GM19395 (cell line): Measurements from ENCODE around the gene FKBP7.
"Not testable (repeated sequence)": the region's sequence is repeated elsewhere in the genome, so short reads cannot be mapped to it uniquely, and the experiment has no call there.

Source experiments
- ATAC-seq: cut with Tn5 transposase; IDR thresholded peaks from one replicate; pipeline ENCODE4 v1.9.1; 2021; ENCODE audit warnings: mild to moderate bottlenecking, moderate library complexity; ENCODE audit not compliant: unreplicated experiment

Gene FKBP7

GRCh38 chr2:178491612-178492011 is 13.2 kb upstream of the FKBP7 start:
- ATAC-seq = no peak

GRCh38 chr2:178485356-178485755 is 7.0 kb upstream of the FKBP7 start:
- ATAC-seq = no peak

GRCh38 chr2:178484245-178485041 is 6.0 kb upstream of the FKBP7 start:
- no peak for ATAC-seq

GRCh38 chr2:178482437-178482836 is 4.0 kb upstream of the FKBP7 start:
- peak; percentile 44 for ATAC-seq

GRCh38 chr2:178480227-178481181 is 2.1 kb upstream of the FKBP7 start, which contains the start of gene PLEKHA3:
Gene PLEKHA3, plus strand, starts transcription at chr2:178480457. Its CDS starts 413 bp downstream, at chr2:178480870.
- peak; percentile 59 for ATAC-seq

GRCh38 chr2:178479758-178480226 is 1.4 kb upstream of the FKBP7 start:
- ATAC-seq = no peak

- no peak for ATAC-seq
Measured at GRCh38 chr2:178479275-178479616, 846 bp upstream of the FKBP7 start.

- peak; percentile 7 for ATAC-seq
Measured at GRCh38 chr2:178478130-178478438, 316 bp downstream of the FKBP7 start.

- no peak for ATAC-seq
Measured at GRCh38 chr2:178477443-178478129, 814 bp downstream of the FKBP7 start.

GRCh38 chr2:178476477-178476876 is 1.9 kb downstream of the FKBP7 start:
- no peak for ATAC-seq

GRCh38 chr2:178474560-178474959 is 3.8 kb downstream of the FKBP7 start:
- no peak for ATAC-seq

- ATAC-seq = no peak
Measured at GRCh38 chr2:178473931-178474330, 4.5 kb downstream of the FKBP7 start.

- ATAC-seq = no peak
Measured at GRCh38 chr2:178473373-178473772, 5.0 kb downstream of the FKBP7 start.

GRCh38 chr2:178471313-178471712 is 7.1 kb downstream of the FKBP7 start:
- ATAC-seq = not testable (repeated sequence)

GRCh38 chr2:178469219-178469849 is 9.1 kb downstream of the FKBP7 start:
- ATAC-seq = no peak

GRCh38 chr2:178457390-178457886 is 21.0 kb downstream of the FKBP7 start:
- ATAC-seq = no peak

GRCh38 chr2:178455947-178456346 is 22.5 kb downstream of the FKBP7 start:
- no peak for ATAC-seq

- no peak for ATAC-seq
Measured at GRCh38 chr2:178452870-178453269, 25.5 kb downstream of the FKBP7 start.

- ATAC-seq = no peak
Measured at GRCh38 chr2:178452334-178452733, 26.1 kb downstream of the FKBP7 start.

GRCh38 chr2:178450774-178451525 is 27.4 kb downstream of the FKBP7 start, which contains the start of the genes PJVK and PRKRA:
Gene PJVK, plus strand, starts transcription at chr2:178451378. Its CDS starts 2,032 bp downstream, at chr2:178453410.
Gene PRKRA, minus strand, starts transcription at chr2:178451175. Its CDS starts 145 bp downstream, at chr2:178451030.
- ATAC-seq = peak; percentile 86
